GM12891 (cell line): Measurements from ENCODE around the gene FAM3D.

Experiments used
- PAX5 ChIP-seq: IDR thresholded peaks from 2 replicates; pipeline ENCODE4 v1.6.1; 2011; ENCODE audit warnings: low read length, moderate library complexity, mild to moderate bottlenecking; ENCODE audit not compliant: insufficient read depth, severe bottlenecking
- POLR2A ChIP-seq: IDR thresholded peaks from 2 replicates; pipeline ENCODE4 v1.6.1; 2011; ENCODE audit warnings: low read depth, low read length, control low read depth
- POLR2AphosphoS5 ChIP-seq: IDR thresholded peaks from 2 replicates; pipeline ENCODE4 v1.6.1; 2011; ENCODE audit warnings: low read depth, low read length, control low read depth
- SPI1 ChIP-seq: IDR thresholded peaks from 2 replicates; pipeline ENCODE4 v1.6.1; 2011; ENCODE audit warnings: low read depth, low read length, control low read depth
- TAF1 ChIP-seq: IDR thresholded peaks from 2 replicates; pipeline ENCODE4 v1.6.1; 2011; ENCODE audit warnings: low read depth, low read length, control low read depth

GRCh38 chr3:58596834-58597518 lies 69.6 kb downstream of the FAM3D start:
- no peak for TF ChIP-seq POLR2A
- no peak for TF ChIP-seq TAF1
- TF ChIP-seq POLR2AphosphoS5, result no peak
- TF ChIP-seq PAX5, result no peak
- TF ChIP-seq SPI1, result no peak
